ENCODE data around the gene MTMR3. TPM values are rescaled to one million over a fixed set of nuclear protein-coding genes. Genes with fewer than 3 reads are reported as not detected.
A peak's percentile ranks its signal among the peaks of the same experiment; 100 is the strongest.

MTMR3 gene
- total and polyA plus RNA-seq, 2 of the 8 experiments (the other 6 are each of a cell fraction or from before 2014, with no cell fraction given) = 16.9 to 18.5 TPM

DNA sequence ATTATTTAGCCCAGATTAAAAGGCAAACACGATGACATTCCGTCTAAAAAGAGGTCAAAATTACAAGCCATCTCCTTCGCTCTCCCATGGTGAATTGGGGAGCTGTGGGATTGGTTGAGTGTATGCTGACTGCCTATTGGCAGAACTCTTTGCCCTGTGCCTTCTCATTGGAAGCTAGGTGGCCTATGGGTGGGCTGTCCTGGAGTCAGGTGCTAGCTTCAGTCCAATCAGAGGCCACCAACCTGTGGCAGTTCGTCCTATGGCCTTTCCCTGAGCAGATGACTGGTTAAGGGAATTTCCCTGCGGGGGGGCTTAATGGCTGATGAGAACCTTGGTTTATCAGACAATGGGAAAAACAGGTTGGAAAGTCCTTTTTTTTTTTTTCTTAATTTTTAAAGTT is 3.2 kb upstream of the MTMR3 start:
- Histone ChIP-seq H3K4me2 (ENCODE audit: insufficient read depth in 1 of 2, low read depth in 2 of 2, low read length in 2 of 2) (no peak overlapping the region), H2BK15ac (ENCODE audit: low read length) (no peak overlapping the region), H3K4me1 (replicated peaks in 1 of 4; ENCODE audit: control insufficient read depth in 3 of 4, insufficient read depth in 4 of 4, low read length in 3 of 4) (no peaks in the 10 kb centered on the region; a peak in 1 of 7 replicates), H3K79me1 (ENCODE audit: low read depth, low read length) (no peaks in the 10 kb centered on the region), H3K56ac (replicated peaks; ENCODE audit: insufficient read length, low read depth, low read length) (no peak overlapping the region), H2BK5ac (ENCODE audit: low read depth, low read length) (no peak overlapping the region), H3K4me3 (ENCODE audit: extremely low read depth in 1 of 4, insufficient read depth in 2 of 4, low read depth in 3 of 4, low read length in 4 of 4) (no peak overlapping the region), H4K8ac (ENCODE audit: extremely low read depth, insufficient read depth, low read length) (no peak overlapping the region), H3K23me2 (ENCODE audit: low read depth, low read length) (0 out of 2 replicates have a peak, but pooled peaks cover 2% of the 10 kb centered on the region), H2BK20ac (ENCODE audit: low read length) (no peak overlapping the region), H2BK120ac (replicated peaks; ENCODE audit: low read depth, low read length) (no peak overlapping the region), H3K4ac (replicated peaks; ENCODE audit: insufficient read length, low read depth, low read length) (no peak overlapping the region), H3K79me2 (ENCODE audit: control insufficient read depth in 1 of 2, insufficient read depth in 2 of 2, low read length in 2 of 2) (peaks cover 0 to 11% of the 10 kb centered on the region in 2 experiments; a peak in 2 of 4 replicates), H2AFZ (ENCODE audit: low read length) (no peak overlapping the region), H4K5ac (ENCODE audit: insufficient read length, low read depth, low read length) (no peak overlapping the region), H2BK12ac (ENCODE audit: low read depth, low read length) (no peak overlapping the region), H4K20me1 (replicated peaks in 1 of 2; ENCODE audit: control insufficient read depth in 1 of 2, insufficient read depth in 2 of 2, low read length in 2 of 2) (peaks cover 0 to 4% of the 10 kb centered on the region in 2 experiments), H3K23ac (ENCODE audit: insufficient read length) (no peak overlapping the region), H3K9ac (replicated peaks in 1 of 4; ENCODE audit: extremely low read depth in 1 of 4, low read depth in 3 of 4, low read length in 3 of 4) (no peak overlapping the region), H4K91ac (replicated peaks; ENCODE audit: insufficient read length, low read length) (no peak overlapping the region), H3K9me3 (ENCODE audit: insufficient read depth in 2 of 2, low read depth in 1 of 2, low read length in 1 of 2) (no peaks in the 10 kb centered on the region), H2AK5ac (ENCODE audit: low read depth, low read length) (no peak overlapping the region), H3K14ac (ENCODE audit: insufficient read length) (no peak overlapping the region), H3K27me3 (replicated peaks in 1 of 4; ENCODE audit: control insufficient read depth in 3 of 4, extremely low read depth in 1 of 4, insufficient read depth in 3 of 4, low read length in 3 of 4) (no peaks in the 10 kb centered on the region), H3K18ac (ENCODE audit: extremely low read depth, low read length) (no peak overlapping the region), H3K27ac (ENCODE audit: low read depth, low read length) (no peak overlapping the region), H3K36me3 (ENCODE audit: control insufficient read depth in 2 of 4, insufficient read depth in 4 of 4, low read length in 3 of 4) (no peaks in the 10 kb centered on the region)
- DNase-seq (ENCODE audit: low read depth in 1 of 2, low spot score in 2 of 2) (peak in 1 of 2 experiments; percentile 32), FAIRE-seq (no peak)
- 88% methylated on average over 5 of the region's 5 CpGs; no CpG with 5 or more reads in 1 of the 2 experiments for WGBS, 2 experiments (ENCODE audit: extremely low coverage in 1 of 2, insufficient coverage in 1 of 2, insufficient read length in 1 of 2, insufficient replicate concordance in 2 of 2, low coverage in 1 of 2, low lambda C conversion rate in 2 of 2, missing lambda C conversion rate in 1 of 2)
- TF ChIP-seq SP1 (IDR thresholded peaks at IDR 0.05; ENCODE audit: low read depth, low read length) (peak; percentile 27; the same call in 1 of the 2 replicates), E2F6 (IDR thresholded peaks at IDR 0.05) (no peak)
- ChIA-PET POLR2A (ENCODE audit: partially characterized antibody) (interaction anchor here (0.6 kb wide), 1 partner anchor 277 kb away, joined by 3 read pairs; no protein-coding TSS in a partner anchor), CTCF (ENCODE audit: partially characterized antibody) (interaction anchor here (1.5 kb wide), 1 partner anchor 124 kb away, joined by 3 read pairs; no protein-coding TSS in a partner anchor)
